Uterus (tissue), 2 donors: ENCODE results near the gene PPFIBP1.

Experiments used
- POLR2A ChIP-seq, 2 donors: fragments of 450-650 bp; IDR thresholded peaks; one replicate each; pipeline ENCODE4 v1.6.1; 2016; ENCODE audit warnings: antibody characterized with exemption in 2 of 2, mild to moderate bottlenecking in 1 of 2, moderate library complexity in 1 of 2
- TF ChIP-seq, protein P1 (sequence below), 4 experiments: fragments of 200-600 bp in 2 of 4; fragments of 450-650 bp in 2 of 4; sonication (generic) in 2 of 4; IDR thresholded peaks; one replicate each; pipeline ENCODE4 v1.5.1; 2016 to 2019; ENCODE audit warnings: antibody characterized with exemption in 4 of 4, mild to moderate bottlenecking in 2 of 4, moderate library complexity in 1 of 4

DNA sequence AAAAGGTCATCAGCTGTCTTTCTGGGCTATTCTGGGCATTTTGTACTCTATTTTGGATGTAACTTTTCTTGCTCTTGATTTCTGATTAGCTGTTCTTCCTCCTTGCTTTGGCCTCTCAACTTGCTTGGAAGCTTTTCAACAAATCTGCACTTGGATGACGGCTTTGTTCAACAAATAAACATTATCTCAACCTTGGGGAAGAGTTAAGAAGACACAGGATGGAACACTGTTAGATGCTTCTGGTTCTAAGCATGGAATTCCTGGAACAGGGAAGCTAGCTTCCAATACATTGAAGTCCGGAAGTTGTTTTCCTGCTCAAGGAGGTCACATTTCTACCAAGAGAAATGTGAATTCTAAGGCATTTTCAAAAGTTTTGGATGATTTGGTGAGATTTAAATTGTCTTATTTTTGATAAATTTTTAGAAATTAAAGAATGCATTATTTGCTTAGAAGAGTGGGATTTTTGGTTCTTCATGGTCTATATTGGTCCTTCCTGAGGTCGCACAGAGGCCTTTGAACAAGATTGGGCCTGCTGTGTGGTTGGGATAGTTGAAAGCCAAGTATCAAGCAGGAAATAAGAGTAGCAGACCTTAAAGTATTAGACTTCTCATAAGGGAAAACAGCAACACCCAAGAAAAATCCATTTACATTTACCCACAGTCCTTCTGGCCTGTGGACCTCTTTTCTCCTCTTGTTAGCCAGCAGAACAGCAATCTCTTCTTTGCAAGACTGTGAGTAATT is 59.2 kb downstream of the PPFIBP1 start:
- no peak for TF ChIP-seq POLR2A (IDR thresholded peaks at IDR 0.05)
- TF ChIP-seq, protein P1, sequence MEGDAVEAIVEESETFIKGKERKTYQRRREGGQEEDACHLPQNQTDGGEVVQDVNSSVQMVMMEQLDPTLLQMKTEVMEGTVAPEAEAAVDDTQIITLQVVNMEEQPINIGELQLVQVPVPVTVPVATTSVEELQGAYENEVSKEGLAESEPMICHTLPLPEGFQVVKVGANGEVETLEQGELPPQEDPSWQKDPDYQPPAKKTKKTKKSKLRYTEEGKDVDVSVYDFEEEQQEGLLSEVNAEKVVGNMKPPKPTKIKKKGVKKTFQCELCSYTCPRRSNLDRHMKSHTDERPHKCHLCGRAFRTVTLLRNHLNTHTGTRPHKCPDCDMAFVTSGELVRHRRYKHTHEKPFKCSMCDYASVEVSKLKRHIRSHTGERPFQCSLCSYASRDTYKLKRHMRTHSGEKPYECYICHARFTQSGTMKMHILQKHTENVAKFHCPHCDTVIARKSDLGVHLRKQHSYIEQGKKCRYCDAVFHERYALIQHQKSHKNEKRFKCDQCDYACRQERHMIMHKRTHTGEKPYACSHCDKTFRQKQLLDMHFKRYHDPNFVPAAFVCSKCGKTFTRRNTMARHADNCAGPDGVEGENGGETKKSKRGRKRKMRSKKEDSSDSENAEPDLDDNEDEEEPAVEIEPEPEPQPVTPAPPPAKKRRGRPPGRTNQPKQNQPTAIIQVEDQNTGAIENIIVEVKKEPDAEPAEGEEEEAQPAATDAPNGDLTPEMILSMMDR (IDR thresholded peaks at IDR 0.05), result no peak
